Mesenchymal stem cell (in vitro differentiated cells and primary cell): ENCODE results near the gene OR6C2.
"Not testable (repeated sequence)": the region's sequence is repeated elsewhere in the genome, so short reads cannot be mapped to it uniquely, and the experiment has no call there.

Experiments used
- DNase-seq: peaks from one replicate; pipeline ENCODE4 v3.0.0-alpha.2; 2013
- H2AFZ ChIP-seq: one replicate; pipeline ENCODE4 v1.6.1; 2013; ENCODE audit warnings: low read depth, mild to moderate bottlenecking, control low read depth, inconsistent platforms, low read length, moderate library complexity
- H2AK5ac ChIP-seq: 2 replicates; pipeline ENCODE4 v1.6.1; 2013; ENCODE audit warnings: low read length, moderate library complexity, mild to moderate bottlenecking, inconsistent platforms; ENCODE audit not compliant: severe bottlenecking
- H2BK120ac ChIP-seq: one replicate; pipeline ENCODE4 v1.6.1; 2013; ENCODE audit warnings: low read depth, mild to moderate bottlenecking, inconsistent platforms, low read length, moderate library complexity
- H2BK12ac ChIP-seq, 2 experiments: one replicate each; pipeline ENCODE4 v1.6.1; 2013; ENCODE audit warnings: inconsistent platforms in 2 of 2, low read length in 2 of 2, mild to moderate bottlenecking in 2 of 2, moderate library complexity in 2 of 2, control low read depth in 1 of 2
- H2BK15ac ChIP-seq: one replicate; pipeline ENCODE4 v1.6.1; 2013; ENCODE audit warnings: mild to moderate bottlenecking, low read depth, inconsistent platforms; ENCODE audit not compliant: poor library complexity, severe bottlenecking
- H2BK5ac ChIP-seq: 2 replicates; pipeline ENCODE4 v1.6.1; 2013; ENCODE audit warnings: low read depth, mild to moderate bottlenecking, low read length, control low read depth, inconsistent platforms; ENCODE audit not compliant: poor library complexity, severe bottlenecking
- H3K14ac ChIP-seq, 2 experiments: one replicate each; pipeline ENCODE4 v1.6.1; 2013; ENCODE audit warnings: inconsistent platforms in 2 of 2, low read length in 2 of 2, control low read depth in 1 of 2, mild to moderate bottlenecking in 1 of 2, moderate library complexity in 1 of 2
- H3K18ac ChIP-seq, 2 experiments: one replicate each; pipeline ENCODE4 v1.6.1; 2013; ENCODE audit warnings: inconsistent platforms in 2 of 2, low read length in 2 of 2, control low read depth in 1 of 2, low read depth in 1 of 2, mild to moderate bottlenecking in 1 of 2
- H3K23ac ChIP-seq, 2 experiments: one replicate each; pipeline ENCODE4 v1.6.1; 2013; ENCODE audit warnings: inconsistent platforms in 2 of 2, low read length in 2 of 2, mild to moderate bottlenecking in 2 of 2, moderate library complexity in 2 of 2, control low read depth in 1 of 2
- H3K27ac ChIP-seq: 2 replicates; pipeline ENCODE4 v1.5.1; 2013; ENCODE audit warnings: mild to moderate bottlenecking, moderate library complexity, low read length, control low read depth, inconsistent platforms; ENCODE audit not compliant: poor library complexity, severe bottlenecking
- H3K27me3 ChIP-seq, 2 experiments: 2 replicates each; pipeline versions ENCODE4 v1.6.1 to v1.7.0; 2013; ENCODE audit warnings: low read length in 2 of 2, mild to moderate bottlenecking in 2 of 2, moderate library complexity in 2 of 2, control low read depth in 1 of 2, inconsistent platforms in 1 of 2; ENCODE audit not compliant: control insufficient read depth in 1 of 2, insufficient read depth in 1 of 2
- H3K36me3 ChIP-seq, 2 experiments: 2 replicates each; pipeline versions ENCODE4 v1.6.1 to v1.7.0; 2013; ENCODE audit warnings: low read length in 2 of 2, control low read depth in 1 of 2, inconsistent platforms in 1 of 2, low read depth in 1 of 2, mild to moderate bottlenecking in 1 of 2; ENCODE audit not compliant: insufficient read depth in 2 of 2, control insufficient read depth in 1 of 2
- H3K4ac ChIP-seq, 2 experiments: one replicate each; pipeline ENCODE4 v1.6.1; 2013; ENCODE audit warnings: inconsistent platforms in 2 of 2, low read length in 2 of 2, mild to moderate bottlenecking in 2 of 2, moderate library complexity in 2 of 2, control low read depth in 1 of 2, low read depth in 1 of 2
- H3K4me1 ChIP-seq: 2 replicates; pipeline ENCODE4 v1.6.1; 2013; ENCODE audit warnings: low read depth, low read length, control low read depth; ENCODE audit not compliant: control insufficient read depth, insufficient read depth
- H3K4me2 ChIP-seq: 2 replicates; pipeline ENCODE4 v1.6.1; 2013; ENCODE audit warnings: low read length, mild to moderate bottlenecking, inconsistent platforms; ENCODE audit not compliant: poor library complexity, severe bottlenecking
- H3K4me3 ChIP-seq, 2 experiments: 2 replicates each; pipeline versions ENCODE4 v1.5.1 to v1.7.0; 2013; ENCODE audit warnings: low read length in 2 of 2, mild to moderate bottlenecking in 2 of 2, control low read depth in 1 of 2, low read depth in 1 of 2; ENCODE audit not compliant: insufficient read depth in 1 of 2
- H3K79me1 ChIP-seq: replicated peaks from 2 replicates; pipeline ENCODE4 v1.6.1; 2013; ENCODE audit warnings: mild to moderate bottlenecking, control low read depth, low read length, inconsistent platforms; ENCODE audit not compliant: poor library complexity, severe bottlenecking
- H3K9ac ChIP-seq: 2 replicates; pipeline ENCODE4 v1.7.0; 2013; ENCODE audit warnings: mild to moderate bottlenecking, low read length, moderate library complexity
- H3K9me3 ChIP-seq: 2 replicates; pipeline ENCODE4 v1.7.0; 2013; ENCODE audit warnings: mild to moderate bottlenecking, low read length; ENCODE audit not compliant: control insufficient read depth
- H4K8ac ChIP-seq: one replicate; pipeline ENCODE4 v1.6.1; 2013; ENCODE audit warnings: inconsistent platforms, mild to moderate bottlenecking, low read length, moderate library complexity
- H4K91ac ChIP-seq: one replicate; pipeline ENCODE4 v1.6.1; 2013; ENCODE audit warnings: mild to moderate bottlenecking, low read length, inconsistent platforms
- WGBS: methylation state at CpG from one replicate; pipeline ENCODE4 v1.1.7; 2013; ENCODE audit warnings: mixed read lengths; 5-methylcytosine and 5-hydroxymethylcytosine counted together

OR6C2 gene

DNA sequence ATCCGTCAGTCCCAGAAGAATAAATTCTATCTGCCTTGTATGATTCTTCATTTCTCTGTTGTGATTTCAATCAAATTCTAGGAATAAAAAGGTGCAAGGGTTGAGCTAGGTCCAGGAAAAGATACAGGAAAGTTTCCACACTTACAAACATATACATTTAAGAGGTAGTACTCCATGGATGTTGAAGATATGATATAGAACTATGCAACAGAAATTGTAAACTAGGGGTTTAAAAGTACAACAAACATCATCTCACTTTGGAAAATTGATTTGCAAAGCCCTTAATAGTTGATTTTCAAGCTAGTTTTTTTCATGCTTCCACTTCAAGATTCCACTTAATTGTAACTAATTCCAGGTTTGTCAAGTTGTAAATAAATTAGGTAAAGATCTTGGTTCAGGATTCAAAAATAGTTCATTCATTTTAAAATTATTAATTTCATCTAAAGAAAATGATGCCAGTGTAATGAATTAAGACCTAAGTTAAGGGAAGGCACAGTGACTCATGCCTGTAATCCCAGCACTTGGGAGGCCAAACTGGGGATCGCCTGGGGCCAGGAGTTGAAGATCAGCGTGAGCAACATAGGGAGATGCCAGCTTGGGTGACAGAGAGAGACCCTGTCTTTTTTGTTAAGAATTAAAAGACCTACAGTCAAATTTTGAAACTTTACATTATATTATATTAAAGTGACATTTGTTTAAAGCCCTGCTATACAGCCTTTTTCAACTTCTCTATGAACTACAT lies 26.4 kb downstream of the OR6C2 start, which contains the start of gene OR6C70:
TSS of gene OR6C70 (minus strand) at position 51 of the 742 bp plus-strand sequence. CDS start at position 51, 0 bp downstream.
- Histone ChIP-seq H3K27me3 (no peaks in the 10 kb centered on the region), H3K23ac (no peak within 1 kb of the TSS)
- WGBS = 78% methylated on average over 1 of the region's 3 CpGs

DNA sequence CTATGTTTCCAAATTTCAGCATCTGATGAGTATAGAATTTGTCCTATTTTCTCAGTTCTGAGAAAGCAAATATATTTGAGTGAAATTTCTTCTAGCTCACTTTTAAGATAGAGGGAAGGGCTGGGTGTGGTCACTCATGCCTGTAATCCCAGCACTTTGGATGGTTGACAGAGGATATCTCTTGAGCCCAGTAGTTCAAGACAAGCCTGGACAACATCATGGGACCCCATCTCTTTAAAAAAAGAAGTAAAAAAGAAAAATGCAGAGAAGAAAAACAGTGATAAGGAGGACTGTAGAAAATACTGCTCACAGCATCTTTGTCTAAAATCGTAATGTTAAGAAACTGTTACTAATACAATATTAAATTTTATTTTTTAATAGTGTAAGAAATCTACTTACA lies 28.4 kb downstream of the OR6C2 start:
- WGBS = no CpG with 5 or more reads among the region's 1 CpG
- Histone ChIP-seq H2AK5ac (no peak overlapping the region), H2BK15ac (no peak overlapping the region), H3K4me3 (no peak overlapping the region), H3K18ac (no peak overlapping the region), H3K4me2 (no peak overlapping the region), H2BK12ac (no peak overlapping the region), H4K8ac (no peak overlapping the region), H3K9ac (no peak overlapping the region), H3K4me1 (no peaks in the 10 kb centered on the region), H3K4ac (no peak overlapping the region), H3K27me3 (no peaks in the 10 kb centered on the region), H2BK5ac (no peak overlapping the region), H3K9me3 (no peaks in the 10 kb centered on the region), H3K14ac (no peak overlapping the region), H2BK120ac (no peak overlapping the region), H4K91ac (no peak overlapping the region), H3K23ac (no peak overlapping the region), H3K27ac (no peak overlapping the region), H3K79me1 (no peaks in the 10 kb centered on the region), H3K36me3 (no peaks in the 10 kb centered on the region), H2AFZ (no peak overlapping the region)
- no peak for DNase-seq

More for the DNA sequence above, 26.4 kb downstream of the OR6C2 start, which contains the start of gene OR6C70:
- Histone ChIP-seq H3K4me1 (no peaks in the 10 kb centered on the region), H3K27ac (no peak within 1 kb of the TSS), H2BK15ac (no peak within 1 kb of the TSS), H3K18ac (no peak within 1 kb of the TSS), H2BK120ac (no peak within 1 kb of the TSS), H2BK12ac (no peak within 1 kb of the TSS), H4K8ac (no peak within 1 kb of the TSS), H3K4me3 (no peak within 1 kb of the TSS), H3K9me3 (no peaks in the 10 kb centered on the region), H2AFZ (no peak within 1 kb of the TSS), H3K36me3 (no peaks in the 10 kb centered on the region), H2AK5ac (no peak within 1 kb of the TSS), H4K91ac (no peak within 1 kb of the TSS), H2BK5ac (no peak within 1 kb of the TSS), H3K14ac (no peak within 1 kb of the TSS), H3K9ac (no peak within 1 kb of the TSS), H3K4ac (no peak within 1 kb of the TSS), H3K79me1 (no peaks in the 10 kb centered on the region), H3K4me2 (no peak within 1 kb of the TSS)
- DNase-seq = no peak

DNA sequence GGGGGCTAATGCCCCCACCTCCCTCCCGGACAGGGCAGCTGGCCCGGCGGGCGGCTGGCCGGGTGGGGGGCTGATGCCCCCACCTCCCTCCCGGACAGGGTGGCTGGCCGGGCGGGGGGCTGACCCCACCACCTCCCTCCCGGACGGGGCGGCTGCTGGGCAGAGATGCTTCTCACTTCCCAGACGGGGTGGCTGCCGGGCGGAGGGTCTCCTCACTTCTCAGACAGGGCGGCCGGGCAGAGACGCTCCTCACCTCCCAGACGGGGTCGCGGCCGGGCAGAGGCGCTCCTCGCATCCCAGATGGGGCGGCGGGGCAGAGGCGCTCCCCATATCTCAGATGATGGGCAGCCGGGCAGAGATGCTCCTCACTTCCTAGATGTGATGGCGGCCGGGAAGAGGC lies 35.3 kb downstream of the OR6C2 start:
- H3K27ac ChIP-seq, H3K9ac ChIP-seq, H2BK12ac ChIP-seq, H3K4me3 ChIP-seq, H2BK15ac ChIP-seq, H3K36me3 ChIP-seq, H2BK120ac ChIP-seq, H3K27me3 ChIP-seq, H3K4me2 ChIP-seq, H2AFZ ChIP-seq, H3K4me1 ChIP-seq, H3K4ac ChIP-seq, H4K8ac ChIP-seq, H3K14ac ChIP-seq, H3K23ac ChIP-seq, DNase-seq, H4K91ac ChIP-seq, H2AK5ac ChIP-seq, H2BK5ac ChIP-seq, H3K9me3 ChIP-seq, H3K18ac ChIP-seq, H3K79me1 ChIP-seq: not testable (repeated sequence)
- WGBS = 94% methylated on average over 21 of the region's 29 CpGs

DNA sequence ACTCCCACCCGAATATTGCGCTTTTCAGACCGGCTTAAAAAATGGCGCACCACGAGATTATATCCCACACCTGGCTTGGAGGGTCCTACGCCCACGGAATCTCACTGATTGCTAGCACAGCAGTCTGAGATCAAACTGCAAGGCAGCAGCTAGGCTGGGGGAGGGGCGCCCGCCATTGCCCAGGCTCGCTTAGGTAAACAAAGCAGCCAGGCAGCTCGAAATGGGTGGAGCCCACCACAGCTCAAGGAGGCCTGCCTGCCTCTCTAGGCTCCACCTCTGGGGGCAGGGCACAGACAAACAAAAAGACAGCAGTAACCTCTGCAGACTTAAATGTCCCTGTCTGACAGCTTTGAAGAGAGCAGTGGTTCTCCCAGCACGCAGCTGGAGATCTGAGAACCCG lies 40.4 kb downstream of the OR6C2 start:
- H4K8ac ChIP-seq, H3K4me2 ChIP-seq, H2BK120ac ChIP-seq, H3K18ac ChIP-seq, H3K27ac ChIP-seq, H3K36me3 ChIP-seq, H3K4me1 ChIP-seq, H3K4ac ChIP-seq, H2AFZ ChIP-seq, H3K14ac ChIP-seq, H2AK5ac ChIP-seq, H3K27me3 ChIP-seq, H3K79me1 ChIP-seq, H3K23ac ChIP-seq, H2BK5ac ChIP-seq, H4K91ac ChIP-seq, H3K4me3 ChIP-seq, H3K9me3 ChIP-seq, H2BK15ac ChIP-seq, H3K9ac ChIP-seq, DNase-seq, H2BK12ac ChIP-seq: not testable (repeated sequence)
- 63% methylated on average over 3 of the region's 13 CpGs for WGBS
